GM06990 (cell line): ENCODE data around the gene DNAJC25.

Experiments
- DNase-seq: peaks from one replicate; pipeline ENCODE4 v3.0.0-alpha.2; 2011; ENCODE audit not compliant: insufficient read length; ENCODE audit errors: extremely low read depth
- H3K27me3 ChIP-seq: replicated peaks from 2 replicates; pipeline ENCODE4 v1.6.0; 2011; ENCODE audit warnings: low read length; ENCODE audit not compliant: control insufficient read depth, insufficient read depth
- H3K36me3 ChIP-seq: 2 replicates; pipeline ENCODE4 v1.5.1; 2011; ENCODE audit warnings: low read length; ENCODE audit not compliant: control insufficient read depth, insufficient read depth
- H3K4me3 ChIP-seq: replicated peaks from 2 replicates; pipeline ENCODE4 v1.5.1; 2011; ENCODE audit warnings: low read depth, mild to moderate bottlenecking, control low read depth, low read length
- CTCF ChIP-seq: IDR thresholded peaks from 2 replicates; pipeline ENCODE4 v1.5.1; 2011; ENCODE audit warnings: low read length, control low read depth, mild to moderate bottlenecking, inconsistent platforms; ENCODE audit not compliant: insufficient read depth, poor library complexity, severe bottlenecking

Gene DNAJC25

GRCh38 chr9:111676116-111676515, 45.0 kb downstream of the DNAJC25 start:
- no peaks in the 10 kb centered on the region; the same call in 1 of the 2 replicates for H3K36me3 ChIP-seq
- no peak overlapping the region for H3K4me3 ChIP-seq
- no peak for TF ChIP-seq CTCF
- no peak for DNase-seq
- H3K27me3 ChIP-seq, result no peaks in the 10 kb centered on the region

GRCh38 chr9:111678293-111678692, 47.2 kb downstream of the DNAJC25 start:
- Histone ChIP-seq H3K36me3 (no peaks in the 10 kb centered on the region; the same call in 1 of the 2 replicates), H3K4me3 (no peak overlapping the region)
- DNase-seq, result no peak

GRCh38 chr9:111679199-111679598, 48.1 kb downstream of the DNAJC25 start:
- Histone ChIP-seq H3K36me3 (no peaks in the 10 kb centered on the region; the same call in 1 of the 2 replicates), H3K4me3 (no peak overlapping the region), H3K27me3 (no peaks in the 10 kb centered on the region)
- no peak for DNase-seq
- TF ChIP-seq CTCF, result no peak

More at GRCh38 chr9:111678293-111678692, 47.2 kb downstream of the DNAJC25 start:
- no peaks in the 10 kb centered on the region for H3K27me3 ChIP-seq
- TF ChIP-seq CTCF, result no peak

GRCh38 chr9:111683392-111683791, 52.3 kb downstream of the DNAJC25 start:
- Histone ChIP-seq H3K27me3 (no peaks in the 10 kb centered on the region), H3K36me3 (no peaks in the 10 kb centered on the region; the same call in 1 of the 2 replicates), H3K4me3 (no peak overlapping the region)
- DNase-seq, result no peak
- TF ChIP-seq CTCF, result no peak

- TF ChIP-seq CTCF, result peak; percentile 45
- Histone ChIP-seq H3K36me3 (no peaks in the 10 kb centered on the region), H3K4me3 (no peak overlapping the region), H3K27me3 (no peaks in the 10 kb centered on the region)
- DNase-seq, result peak; percentile 26
Observed at GRCh38 chr9:111691672-111692329, 60.7 kb downstream of the DNAJC25 start.
